Mammary epithelial cell (primary cell): Measurements from ENCODE around the gene ZXDC.

Experiments
- EZH2 ChIP-seq: IDR thresholded peaks from 2 replicates; pipeline ENCODE4 v1.6.1; 2012; ENCODE audit warnings: low read length, inconsistent platforms, borderline replicate concordance
- TF ChIP-seq, protein P1 (sequence below), 2 donors: IDR thresholded peaks in 1 of 2; conservative IDR thresholded peaks in 1 of 2; 2 replicates each; pipeline ENCODE4 v1.5.1; 2011 to 2012; ENCODE audit warnings: inconsistent platforms in 2 of 2, low read length in 2 of 2, mild to moderate bottlenecking in 2 of 2, control low read depth in 1 of 2, low read depth in 1 of 2; ENCODE audit not compliant: insufficient read depth in 1 of 2; ENCODE audit errors: extremely low read depth in 1 of 2

DNA sequence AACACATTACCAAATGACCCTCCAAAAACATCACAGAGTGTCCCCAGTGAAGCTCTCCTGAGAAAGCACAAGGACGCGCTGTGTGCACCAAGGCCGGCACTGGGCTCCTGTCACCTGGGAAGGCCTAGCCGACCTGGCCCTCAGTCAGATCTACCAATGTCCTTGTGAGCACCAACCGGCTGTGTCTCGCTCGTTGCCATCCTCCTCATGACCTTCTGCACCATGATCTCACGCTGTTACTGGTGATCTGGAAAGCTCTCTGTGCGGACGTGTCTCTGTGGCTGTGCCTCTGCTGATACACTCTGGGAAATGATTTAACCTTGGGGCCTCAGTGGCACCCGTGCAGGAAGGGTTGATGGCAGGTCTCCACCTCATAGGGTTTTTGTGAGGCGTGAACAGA lies 24.2 kb downstream of the ZXDC start:
- TF ChIP-seq, protein P1, sequence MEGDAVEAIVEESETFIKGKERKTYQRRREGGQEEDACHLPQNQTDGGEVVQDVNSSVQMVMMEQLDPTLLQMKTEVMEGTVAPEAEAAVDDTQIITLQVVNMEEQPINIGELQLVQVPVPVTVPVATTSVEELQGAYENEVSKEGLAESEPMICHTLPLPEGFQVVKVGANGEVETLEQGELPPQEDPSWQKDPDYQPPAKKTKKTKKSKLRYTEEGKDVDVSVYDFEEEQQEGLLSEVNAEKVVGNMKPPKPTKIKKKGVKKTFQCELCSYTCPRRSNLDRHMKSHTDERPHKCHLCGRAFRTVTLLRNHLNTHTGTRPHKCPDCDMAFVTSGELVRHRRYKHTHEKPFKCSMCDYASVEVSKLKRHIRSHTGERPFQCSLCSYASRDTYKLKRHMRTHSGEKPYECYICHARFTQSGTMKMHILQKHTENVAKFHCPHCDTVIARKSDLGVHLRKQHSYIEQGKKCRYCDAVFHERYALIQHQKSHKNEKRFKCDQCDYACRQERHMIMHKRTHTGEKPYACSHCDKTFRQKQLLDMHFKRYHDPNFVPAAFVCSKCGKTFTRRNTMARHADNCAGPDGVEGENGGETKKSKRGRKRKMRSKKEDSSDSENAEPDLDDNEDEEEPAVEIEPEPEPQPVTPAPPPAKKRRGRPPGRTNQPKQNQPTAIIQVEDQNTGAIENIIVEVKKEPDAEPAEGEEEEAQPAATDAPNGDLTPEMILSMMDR (conservative IDR thresholded peaks at IDR 0.05 in 1 of 2, IDR thresholded peaks at IDR 0.05 in 1 of 2; ENCODE audit: extremely low read depth in 1 of 2, insufficient read depth in 1 of 2, low read depth in 1 of 2, low read length in 2 of 2) = no peak
- TF ChIP-seq EZH2 = no peak
